GM12801 (cell line): ENCODE data around the gene MTPN.

Source experiments
- TF ChIP-seq, protein P1 (sequence below): IDR thresholded peaks from one replicate; pipeline ENCODE4 v1.5.1; 2011; ENCODE audit warnings: control low read depth; ENCODE audit not compliant: insufficient read length; ENCODE audit errors: extremely low read depth

Gene MTPN

GRCh38 chr7:135998081-135998480 lies 20.9 kb upstream of the MTPN start:
- TF ChIP-seq, protein P1, sequence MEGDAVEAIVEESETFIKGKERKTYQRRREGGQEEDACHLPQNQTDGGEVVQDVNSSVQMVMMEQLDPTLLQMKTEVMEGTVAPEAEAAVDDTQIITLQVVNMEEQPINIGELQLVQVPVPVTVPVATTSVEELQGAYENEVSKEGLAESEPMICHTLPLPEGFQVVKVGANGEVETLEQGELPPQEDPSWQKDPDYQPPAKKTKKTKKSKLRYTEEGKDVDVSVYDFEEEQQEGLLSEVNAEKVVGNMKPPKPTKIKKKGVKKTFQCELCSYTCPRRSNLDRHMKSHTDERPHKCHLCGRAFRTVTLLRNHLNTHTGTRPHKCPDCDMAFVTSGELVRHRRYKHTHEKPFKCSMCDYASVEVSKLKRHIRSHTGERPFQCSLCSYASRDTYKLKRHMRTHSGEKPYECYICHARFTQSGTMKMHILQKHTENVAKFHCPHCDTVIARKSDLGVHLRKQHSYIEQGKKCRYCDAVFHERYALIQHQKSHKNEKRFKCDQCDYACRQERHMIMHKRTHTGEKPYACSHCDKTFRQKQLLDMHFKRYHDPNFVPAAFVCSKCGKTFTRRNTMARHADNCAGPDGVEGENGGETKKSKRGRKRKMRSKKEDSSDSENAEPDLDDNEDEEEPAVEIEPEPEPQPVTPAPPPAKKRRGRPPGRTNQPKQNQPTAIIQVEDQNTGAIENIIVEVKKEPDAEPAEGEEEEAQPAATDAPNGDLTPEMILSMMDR: no peak

DNA sequence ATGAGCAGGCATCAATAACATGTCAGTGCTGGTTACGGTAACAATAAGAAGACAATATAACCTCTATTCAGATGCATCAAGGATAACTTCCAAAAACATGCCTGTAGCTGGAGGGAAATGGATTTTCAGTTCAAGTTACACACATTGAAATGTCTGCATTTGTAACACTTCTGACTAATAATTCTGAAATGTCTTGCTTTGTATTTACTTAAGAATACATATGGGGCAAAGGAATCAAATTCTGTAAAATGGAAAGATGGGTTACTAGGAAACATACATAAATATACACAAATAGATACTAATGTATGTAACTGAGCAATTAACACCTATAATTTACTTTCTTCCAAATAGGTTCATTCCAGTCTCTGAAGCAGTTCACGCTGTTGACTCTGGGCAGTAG lies 18.6 kb upstream of the MTPN start:
- TF ChIP-seq, protein P1: no peak

GRCh38 chr7:135994466-135995205 lies 17.5 kb upstream of the MTPN start:
- TF ChIP-seq, protein P1: no peak

- TF ChIP-seq, protein P1: no peak
Observed at GRCh38 chr7:135993950-135994349, 16.8 kb upstream of the MTPN start.

- TF ChIP-seq, protein P1: no peak
Observed at GRCh38 chr7:135991906-135992305, 14.7 kb upstream of the MTPN start.

DNA sequence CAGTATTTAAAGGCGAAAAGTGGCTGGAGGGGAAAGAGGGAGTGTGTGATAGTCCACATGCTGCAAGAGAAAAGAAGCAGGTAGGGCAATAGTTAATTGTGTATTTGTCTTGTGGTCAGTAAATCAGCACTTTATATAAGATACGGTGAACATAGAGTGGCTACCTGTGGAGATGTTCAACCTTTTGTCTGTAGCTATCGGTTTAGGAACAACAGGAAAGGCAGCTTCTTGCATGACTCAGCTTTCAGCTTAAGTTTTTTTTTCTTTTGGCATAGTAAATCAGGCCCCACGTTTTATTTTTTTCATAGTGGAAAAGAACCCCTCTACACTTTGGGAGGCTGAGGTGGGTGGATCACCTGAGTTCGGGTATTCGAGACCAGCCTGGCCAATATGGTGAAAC lies 14.2 kb upstream of the MTPN start:
- TF ChIP-seq, protein P1: no peak

- TF ChIP-seq, protein P1: no peak
Observed at GRCh38 chr7:135990258-135990657, 13.1 kb upstream of the MTPN start.
